Left kidney (tissue), 2 donors: ENCODE measurements around the gene CATSPERE. TPM values are rescaled to one million over a fixed set of nuclear protein-coding genes. Genes with fewer than 3 reads are reported as not detected.
"Not testable (repeated sequence)": the region's sequence is repeated elsewhere in the genome, so short reads cannot be mapped to it uniquely, and the experiment has no call there.

Experiments
- DNase-seq: peaks from one replicate; pipeline ENCODE4 v3.0.0-alpha.2; 2013
- polyA plus RNA-seq: library from polyadenylated mRNA; unstranded; fragments of 120-200 nt; gene quantifications from one replicate; pipeline ENCODE4 v1.2.1, GENCODE V29; 2013; ENCODE audit not compliant: insufficient read length

CATSPERE gene
- polyA plus RNA-seq, 1 donor, result 2.7 TPM

GRCh38 chr1:244548558-244549115 is 87.6 kb downstream of the CATSPERE start:
- DNase-seq, result no peak

GRCh38 chr1:244552336-244552735 is 91.3 kb downstream of the CATSPERE start:
- DNase-seq, result no peak

GRCh38 chr1:244556263-244556662 is 95.2 kb downstream of the CATSPERE start:
- no peak for DNase-seq

- DNase-seq, result no peak
Measured at GRCh38 chr1:244557565-244557964, 96.5 kb downstream of the CATSPERE start.

- no peak for DNase-seq
Measured at GRCh38 chr1:244559561-244559960, 98.5 kb downstream of the CATSPERE start.

GRCh38 chr1:244562877-244563276 is 101.8 kb downstream of the CATSPERE start:
- not testable (repeated sequence) for DNase-seq

GRCh38 chr1:244573768-244574167 is 112.7 kb downstream of the CATSPERE start:
- no peak for DNase-seq

- DNase-seq, result no peak
Measured at GRCh38 chr1:244576259-244576892, 115.3 kb downstream of the CATSPERE start.

- not testable (repeated sequence) for DNase-seq
Measured at GRCh38 chr1:244578205-244578604, 117.1 kb downstream of the CATSPERE start.

GRCh38 chr1:244583358-244583982 is 122.4 kb downstream of the CATSPERE start:
- DNase-seq, result no peak

- no peak for DNase-seq
Measured at GRCh38 chr1:244585867-244586266, 124.8 kb downstream of the CATSPERE start.

GRCh38 chr1:244590670-244591069 is 129.6 kb downstream of the CATSPERE start:
- DNase-seq, result no peak

- DNase-seq, result no peak
Measured at GRCh38 chr1:244598611-244599010, 137.5 kb downstream of the CATSPERE start.

- no peak for DNase-seq
Measured at GRCh38 chr1:244599937-244600350, 138.9 kb downstream of the CATSPERE start.

- no peak for DNase-seq
Measured at GRCh38 chr1:244601336-244601735, 140.3 kb downstream of the CATSPERE start.

- peak; percentile 7 for DNase-seq
Measured at GRCh38 chr1:244603498-244603897, 142.4 kb downstream of the CATSPERE start.

GRCh38 chr1:244605835-244606370 is 144.8 kb downstream of the CATSPERE start:
- no peak for DNase-seq

GRCh38 chr1:244614113-244614836 is 153.2 kb downstream of the CATSPERE start:
- DNase-seq, result no peak

GRCh38 chr1:244614879-244615278 is 153.8 kb downstream of the CATSPERE start:
- no peak for DNase-seq

GRCh38 chr1:244615301-244615700 is 154.2 kb downstream of the CATSPERE start:
- DNase-seq, result no peak

GRCh38 chr1:244626709-244627108 is 165.6 kb downstream of the CATSPERE start:
- DNase-seq, result no peak

- no peak for DNase-seq
Measured at GRCh38 chr1:244628789-244629188, 167.7 kb downstream of the CATSPERE start.

GRCh38 chr1:244633140-244633539 is 172.1 kb downstream of the CATSPERE start:
- no peak for DNase-seq
